Measurements from ENCODE around the gene PAQR4.

Gene PAQR4

DNA sequence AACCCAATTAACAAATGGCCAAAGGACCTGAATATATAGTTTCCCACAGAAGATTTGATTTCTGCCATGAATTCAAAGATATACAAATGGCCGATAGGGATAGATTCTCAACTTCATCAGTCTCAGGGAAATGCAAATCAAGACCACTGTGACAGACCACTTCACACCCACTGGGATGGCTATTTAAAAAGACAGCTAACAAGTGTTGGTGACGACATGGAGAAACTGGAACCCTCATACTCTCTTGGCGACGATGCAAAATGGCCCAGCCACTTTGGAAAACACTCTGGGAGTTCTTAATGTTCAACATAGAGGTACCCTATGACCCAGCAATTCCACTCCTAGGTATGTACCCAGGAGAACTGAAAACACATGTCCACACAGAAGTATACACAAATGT lies 22.5 kb upstream of the PAQR4 start:
- no peak for DNase-seq

DNA sequence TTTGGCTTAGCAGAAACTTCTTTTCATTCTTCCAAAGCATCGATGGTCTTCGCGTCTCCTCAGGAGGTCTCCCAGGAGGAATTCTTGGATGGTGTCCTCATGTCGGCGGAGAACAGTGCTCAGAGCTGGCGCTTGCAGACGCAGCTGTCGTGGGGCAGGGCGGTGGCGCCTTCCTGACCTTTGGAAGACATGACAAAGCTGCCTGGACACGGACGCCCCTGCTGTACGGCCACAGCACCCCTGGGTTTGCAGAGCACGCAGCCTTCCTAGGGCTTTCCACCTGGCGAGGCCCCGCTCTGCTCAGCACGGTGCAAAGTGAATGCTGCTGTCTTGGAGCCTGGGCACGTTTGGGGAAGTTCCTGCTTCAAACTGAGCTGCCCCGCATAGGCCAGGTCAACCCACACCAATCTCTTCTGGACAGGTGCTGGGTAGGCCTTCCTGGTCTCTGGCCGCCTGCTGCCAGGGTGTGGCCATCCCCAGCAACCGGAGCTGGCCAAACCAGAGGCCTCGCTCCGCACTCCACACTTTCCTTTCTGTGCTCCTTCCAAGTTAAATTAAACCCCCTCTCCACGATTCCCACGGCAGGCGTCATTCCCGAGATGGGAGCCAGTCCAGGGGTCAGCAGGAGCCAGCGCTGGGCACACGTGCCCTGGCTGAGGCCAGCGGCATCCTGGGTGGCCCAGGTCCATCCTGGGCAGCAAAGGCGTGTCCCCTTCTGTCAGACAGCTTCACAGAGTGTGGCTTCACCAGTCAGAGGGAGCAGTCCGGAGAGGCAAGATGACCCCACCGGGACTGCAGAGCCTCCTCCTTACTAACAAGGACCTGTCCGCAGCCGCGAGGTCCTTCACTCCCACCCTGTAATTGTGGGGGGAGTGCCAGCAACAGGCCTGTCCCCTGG lies 20.1 kb upstream of the PAQR4 start:
- no peak for DNase-seq

DNA sequence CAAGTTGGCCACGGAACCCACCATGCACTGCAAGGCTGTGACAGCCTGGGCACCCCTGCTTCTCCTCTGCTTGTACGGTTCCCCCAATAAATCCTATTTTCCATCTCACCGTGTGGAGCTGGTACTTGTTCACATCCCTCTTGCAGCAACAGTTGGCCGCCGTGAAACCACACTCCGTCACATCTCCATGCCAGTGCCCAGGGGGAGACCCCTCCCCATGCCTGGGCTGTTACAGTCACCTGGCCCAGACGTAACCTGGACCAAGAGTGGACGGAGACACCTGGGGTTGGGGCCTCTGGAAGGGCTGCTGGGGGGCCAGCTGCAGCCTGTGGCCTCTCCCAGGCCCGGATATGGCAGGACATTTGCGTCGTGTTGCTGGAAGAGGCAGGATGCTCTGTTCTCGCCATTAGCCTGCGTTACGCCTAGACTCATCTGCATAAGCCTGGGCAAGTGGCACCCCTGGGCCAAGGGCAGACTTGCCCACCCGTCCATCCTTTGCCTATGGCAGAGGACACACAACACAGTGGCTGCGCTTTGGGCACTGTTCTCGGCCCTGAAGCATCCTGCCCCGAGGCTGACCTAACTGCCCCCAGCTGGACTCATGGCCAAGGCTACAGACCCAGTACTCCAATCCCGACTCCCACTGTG lies 19.3 kb upstream of the PAQR4 start:
- DNase-seq = no peak

DNA sequence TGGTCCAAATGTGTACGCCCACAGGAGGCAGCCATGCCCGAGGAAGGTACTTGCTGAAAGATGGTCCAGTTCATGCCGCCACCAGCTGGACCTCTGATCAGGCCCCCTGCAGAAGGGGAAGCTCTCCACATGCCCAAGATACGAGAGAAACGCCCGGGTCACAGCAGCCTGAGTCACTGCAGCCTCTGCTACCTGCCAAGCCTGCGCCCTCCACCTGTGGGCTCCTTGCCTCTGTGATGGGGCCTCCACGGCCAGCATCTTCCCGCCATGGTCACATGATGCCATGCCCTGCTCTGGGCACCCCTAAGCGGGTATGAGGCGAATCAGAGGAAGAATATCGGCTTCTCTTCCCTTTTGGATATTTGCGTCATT lies 18.8 kb upstream of the PAQR4 start:
- no peak for DNase-seq

DNA sequence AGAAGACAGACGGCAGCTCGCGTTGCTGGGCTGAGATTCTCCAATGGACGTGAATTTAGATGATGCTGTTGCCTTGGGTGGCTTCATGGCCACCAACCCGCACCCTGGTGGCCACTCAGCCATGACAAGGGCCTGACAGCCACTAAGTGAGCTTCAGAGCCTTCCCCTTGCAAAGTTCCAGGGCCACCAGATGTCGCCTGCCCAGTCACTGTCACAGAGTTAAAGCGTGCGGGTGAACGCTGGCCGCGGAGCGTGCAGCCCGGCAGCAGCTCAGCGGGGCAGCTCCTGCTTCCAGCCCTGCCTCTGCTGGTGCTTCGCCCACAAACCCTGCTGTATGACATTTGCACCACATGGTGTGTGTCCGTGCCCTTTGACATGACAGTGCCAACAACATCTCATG lies 18.4 kb upstream of the PAQR4 start:
- DNase-seq = no peak

DNA sequence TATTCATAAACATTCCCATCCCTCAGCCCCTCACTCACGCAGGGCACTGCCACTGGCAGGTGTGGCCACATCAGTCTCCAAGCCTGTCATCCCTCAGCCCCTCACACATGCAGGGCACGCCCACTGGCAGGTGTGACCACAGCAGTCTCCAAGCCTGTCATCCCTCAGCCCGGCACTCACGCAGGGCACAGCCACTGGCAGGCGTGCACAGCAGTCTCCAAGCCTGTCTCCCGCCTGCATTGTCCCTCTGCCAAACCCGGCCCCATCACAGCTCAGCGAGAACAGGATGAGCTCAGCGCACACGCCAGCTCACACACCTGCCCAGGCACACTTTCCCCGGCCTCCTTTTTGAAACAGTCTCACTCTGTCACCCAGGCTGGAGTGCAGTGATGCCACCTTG lies 16.5 kb upstream of the PAQR4 start:
- no peak for DNase-seq

DNA sequence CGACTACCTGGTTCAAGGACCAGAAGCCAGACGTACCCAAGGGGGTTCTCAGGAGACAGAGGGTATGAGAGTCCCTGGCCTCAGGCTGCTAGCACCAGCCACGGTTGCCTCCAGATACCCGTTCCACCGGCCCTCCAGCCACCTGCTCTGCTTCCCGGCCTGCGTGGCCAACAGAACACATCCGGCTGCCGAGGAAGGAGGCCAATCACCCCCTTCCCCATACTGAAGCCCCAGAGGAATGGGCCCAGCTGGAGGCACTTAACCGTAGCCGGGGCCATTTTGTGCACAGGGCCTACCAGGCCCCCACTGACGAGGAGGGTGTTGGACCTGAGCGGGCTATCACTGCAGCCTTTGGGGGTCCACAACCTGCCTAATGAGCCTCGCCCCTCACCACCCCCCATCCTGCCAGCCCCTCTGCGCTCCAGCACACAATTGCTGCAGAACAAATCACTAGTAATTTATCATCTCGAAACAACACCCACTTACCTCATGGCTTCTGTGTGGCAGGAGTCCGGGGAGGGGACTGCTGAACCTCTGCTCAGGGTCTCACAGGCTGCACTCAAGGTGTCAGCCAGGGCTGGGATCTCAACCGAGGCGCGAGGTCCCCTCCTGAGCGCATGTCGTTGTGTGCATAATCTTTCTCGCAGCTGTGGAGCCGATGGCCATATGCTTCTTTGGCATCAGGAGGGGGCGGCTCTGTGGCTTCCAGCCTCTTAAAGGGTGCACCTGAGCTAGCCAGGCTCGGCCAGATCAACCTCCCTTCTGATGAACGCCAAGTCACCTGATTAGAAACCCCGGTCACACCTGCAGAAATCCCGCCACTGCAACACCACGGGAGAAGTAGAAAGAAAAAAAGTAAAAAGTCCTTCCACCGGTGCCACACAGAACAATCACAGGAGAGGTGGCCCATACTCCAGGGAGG lies 15.2 kb upstream of the PAQR4 start:
- no peak for DNase-seq

DNA sequence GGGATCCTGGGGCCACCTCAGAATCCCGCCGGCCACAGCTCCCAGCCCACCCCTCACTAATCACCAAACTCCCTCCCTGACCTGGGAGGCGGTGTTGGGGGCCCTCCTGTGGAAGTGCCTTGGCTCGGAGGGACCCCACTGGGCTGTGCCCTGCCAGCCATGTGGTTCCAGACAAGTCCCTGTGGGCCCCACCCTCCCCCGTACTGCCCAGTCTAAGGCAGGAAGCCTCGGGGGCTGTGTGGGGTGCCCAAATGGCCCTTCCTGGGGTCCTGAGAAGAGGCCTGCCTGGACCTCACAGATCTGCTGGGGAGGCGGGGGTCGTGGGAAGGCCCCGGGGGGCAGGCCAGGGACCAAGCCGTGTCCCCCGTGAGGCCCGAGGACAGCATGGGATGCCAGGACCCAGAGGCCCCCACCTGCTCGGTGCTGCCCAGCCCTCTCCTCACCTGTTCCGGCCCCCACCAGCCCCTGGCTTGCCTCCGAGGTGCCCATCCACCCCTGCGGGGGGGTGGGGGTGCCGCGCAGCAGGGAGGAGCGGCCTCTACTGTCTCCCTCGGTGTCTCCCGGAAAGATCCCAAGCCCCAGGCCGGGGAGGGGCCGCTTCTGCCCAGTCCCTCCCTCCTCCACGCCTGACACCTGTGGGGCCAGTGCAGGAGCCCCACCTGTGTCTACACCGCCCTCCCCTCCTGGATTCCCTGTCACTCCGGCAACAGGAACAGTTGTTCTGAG lies 14.3 kb upstream of the PAQR4 start:
- no peak for DNase-seq

DNA sequence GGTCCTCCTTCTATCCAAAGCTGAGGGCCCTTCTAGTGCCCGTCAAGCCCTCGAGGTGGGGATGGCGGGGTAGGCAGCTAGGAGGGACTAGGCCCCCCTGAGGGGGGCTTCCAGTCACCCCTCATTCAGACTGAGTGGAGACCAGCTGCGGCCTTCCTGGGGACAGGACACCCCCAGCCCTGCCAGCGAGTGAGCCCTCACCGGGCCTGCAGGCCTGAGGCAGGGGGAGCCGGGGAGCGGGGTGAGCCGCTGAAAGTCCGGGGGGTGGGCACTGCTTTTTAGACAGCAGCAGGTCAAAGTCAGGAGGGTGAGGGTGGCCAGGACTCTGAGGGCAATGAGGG lies 13.7 kb upstream of the PAQR4 start:
- DNase-seq = no peak

DNA sequence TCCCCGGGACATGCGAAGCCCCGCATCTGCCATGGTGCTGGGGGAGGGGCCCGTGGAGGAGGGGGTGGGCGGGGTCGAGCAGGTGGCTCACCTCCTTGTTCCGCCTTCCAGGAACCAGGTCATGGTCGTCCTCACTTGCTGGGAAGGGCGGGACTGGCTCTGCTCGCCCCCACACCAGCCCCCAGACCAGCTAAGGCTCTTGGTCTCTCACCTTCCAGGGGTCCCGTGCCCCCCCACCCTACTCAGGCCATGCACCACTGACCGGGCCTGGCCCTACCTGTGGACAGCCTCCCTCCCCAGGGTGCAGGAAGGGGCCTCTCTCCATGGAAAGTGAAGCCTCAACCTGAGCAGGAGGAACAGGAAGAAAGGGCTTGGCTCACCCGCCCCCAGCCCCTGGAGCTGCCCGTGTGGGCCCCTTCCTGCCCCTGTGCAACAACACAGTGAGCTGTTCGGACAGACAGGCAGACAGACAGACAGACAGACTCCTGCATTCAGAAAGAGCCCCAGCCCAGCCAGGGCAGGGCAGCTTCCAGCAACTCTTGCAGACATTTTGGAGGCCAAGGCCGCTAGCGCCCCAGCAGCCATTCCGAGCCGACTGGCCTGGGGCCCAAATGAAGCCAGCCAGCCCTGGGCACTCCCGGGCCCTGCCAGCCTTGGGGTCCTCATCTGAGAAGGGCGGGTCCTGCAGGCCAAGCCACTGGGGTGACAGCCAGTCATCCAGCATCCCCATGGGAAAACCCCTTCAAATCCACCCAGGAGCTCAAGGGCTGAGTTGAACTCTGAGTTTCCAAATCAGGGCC lies 13.2 kb upstream of the PAQR4 start:
- no peak for DNase-seq

DNA sequence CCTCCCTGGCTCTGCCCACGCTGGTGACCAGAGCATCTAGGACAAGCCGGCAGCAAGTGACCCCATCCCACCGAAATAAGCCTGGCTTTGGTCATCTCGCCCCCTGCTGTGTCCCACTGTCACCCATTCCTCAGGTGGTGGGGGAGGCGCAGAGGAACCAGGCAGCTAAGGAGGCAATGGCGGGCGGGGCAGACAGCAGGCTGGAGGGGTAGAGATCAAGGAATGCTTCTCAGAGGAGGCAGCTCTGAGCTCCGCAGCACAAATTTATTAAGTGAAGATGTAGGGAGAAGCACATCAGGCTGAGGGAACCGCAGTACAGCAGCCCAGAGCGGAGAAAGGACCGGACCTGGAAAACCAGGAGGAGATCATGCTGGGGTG lies 12.6 kb upstream of the PAQR4 start:
- DNase-seq = no peak

DNA sequence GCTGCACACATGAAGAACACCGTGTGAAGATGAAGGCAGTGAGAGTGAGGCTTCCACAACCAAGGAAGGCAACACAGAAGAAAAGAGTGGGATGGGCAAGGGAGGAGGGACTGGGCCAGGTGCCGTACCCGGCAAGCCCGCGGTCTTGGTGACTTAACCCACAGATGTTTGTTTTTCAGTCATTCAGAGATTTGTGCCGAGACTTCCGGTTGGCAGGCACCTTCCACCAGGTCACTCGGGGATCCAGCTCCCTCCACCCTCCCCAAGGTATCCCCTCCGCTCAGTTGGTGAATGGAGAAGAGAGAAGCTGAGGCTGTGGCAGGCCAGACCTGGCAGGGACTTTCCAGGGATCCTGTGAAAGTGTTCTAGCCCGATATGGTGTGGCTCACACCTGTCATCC lies 9.9 kb upstream of the PAQR4 start:
- no peak for DNase-seq

DNA sequence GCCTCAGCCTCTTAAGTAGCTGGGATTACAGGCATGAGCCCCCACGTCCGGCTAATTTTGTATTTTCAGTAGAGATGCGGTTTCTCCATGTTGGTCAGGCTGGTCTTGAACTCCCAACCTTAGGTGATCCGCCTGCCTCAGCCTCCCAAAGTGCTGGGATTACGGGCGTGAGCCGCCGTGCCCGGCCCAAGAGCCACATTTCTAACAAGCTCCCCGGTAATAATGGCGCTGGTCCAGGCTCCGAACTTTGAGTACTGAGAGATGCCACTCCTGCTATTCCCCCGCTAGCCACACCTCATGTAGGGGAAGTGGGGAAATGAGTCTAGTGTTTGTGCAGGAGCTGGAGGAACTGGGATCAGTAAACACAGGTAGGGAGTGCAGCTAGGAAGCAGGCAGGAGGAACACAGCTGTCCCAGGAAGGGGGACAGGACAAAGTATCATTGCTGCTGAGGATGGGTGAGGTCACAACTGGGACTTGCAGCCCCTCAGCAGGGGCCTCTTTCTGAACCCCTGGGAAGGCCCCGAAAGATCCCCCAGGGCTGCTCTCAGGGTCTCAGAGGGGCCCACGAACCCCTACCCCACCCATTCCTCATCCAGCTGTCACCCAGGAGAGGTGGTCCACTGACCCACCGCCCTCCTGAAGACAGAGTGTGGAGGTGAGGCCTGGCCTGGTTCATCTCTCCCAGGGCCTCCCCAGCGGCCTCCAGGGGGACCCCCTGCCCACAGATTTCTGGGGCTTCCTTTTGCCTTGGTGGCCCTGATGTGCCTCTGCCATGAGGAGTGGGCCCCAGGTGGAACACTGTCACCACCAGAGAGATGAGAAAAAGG lies 8.8 kb upstream of the PAQR4 start:
- no peak for DNase-seq

DNA sequence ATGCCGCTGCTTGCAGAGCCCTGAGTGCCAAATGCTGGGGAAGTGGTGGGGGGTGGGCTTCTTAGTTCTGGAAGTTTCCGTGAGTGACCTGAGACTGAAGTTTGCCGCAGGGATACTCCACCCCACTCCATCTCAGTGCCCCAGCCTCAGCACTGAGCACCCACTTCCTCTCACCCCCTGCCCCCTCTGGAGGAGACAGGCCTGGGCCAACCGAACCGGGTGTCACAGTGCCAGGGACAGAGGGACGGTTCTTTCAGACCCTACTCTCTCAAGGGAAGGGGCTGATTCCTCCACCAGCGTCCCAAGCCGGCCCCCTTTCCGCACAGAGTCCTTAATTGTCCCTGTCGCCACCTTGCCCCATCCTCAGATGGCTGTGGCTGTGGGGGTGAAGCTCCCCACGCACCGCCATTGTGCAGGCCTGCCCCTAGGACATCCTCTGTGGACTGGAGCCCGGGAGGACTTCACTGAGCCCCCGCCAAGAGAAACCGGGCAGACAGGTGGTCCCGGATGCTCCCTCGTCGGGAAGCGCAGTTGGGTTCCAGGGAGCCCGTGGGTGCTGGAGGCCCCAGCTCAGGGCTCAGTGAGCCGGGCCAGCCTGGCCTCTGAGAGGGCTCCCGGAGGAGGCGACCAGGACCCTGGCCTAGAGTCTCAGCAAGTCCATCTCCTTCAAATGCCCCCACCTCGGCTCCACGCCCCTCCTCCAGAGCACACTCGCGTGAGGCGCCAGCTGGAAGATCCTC lies 6.6 kb upstream of the PAQR4 start:
- no peak for DNase-seq

DNA sequence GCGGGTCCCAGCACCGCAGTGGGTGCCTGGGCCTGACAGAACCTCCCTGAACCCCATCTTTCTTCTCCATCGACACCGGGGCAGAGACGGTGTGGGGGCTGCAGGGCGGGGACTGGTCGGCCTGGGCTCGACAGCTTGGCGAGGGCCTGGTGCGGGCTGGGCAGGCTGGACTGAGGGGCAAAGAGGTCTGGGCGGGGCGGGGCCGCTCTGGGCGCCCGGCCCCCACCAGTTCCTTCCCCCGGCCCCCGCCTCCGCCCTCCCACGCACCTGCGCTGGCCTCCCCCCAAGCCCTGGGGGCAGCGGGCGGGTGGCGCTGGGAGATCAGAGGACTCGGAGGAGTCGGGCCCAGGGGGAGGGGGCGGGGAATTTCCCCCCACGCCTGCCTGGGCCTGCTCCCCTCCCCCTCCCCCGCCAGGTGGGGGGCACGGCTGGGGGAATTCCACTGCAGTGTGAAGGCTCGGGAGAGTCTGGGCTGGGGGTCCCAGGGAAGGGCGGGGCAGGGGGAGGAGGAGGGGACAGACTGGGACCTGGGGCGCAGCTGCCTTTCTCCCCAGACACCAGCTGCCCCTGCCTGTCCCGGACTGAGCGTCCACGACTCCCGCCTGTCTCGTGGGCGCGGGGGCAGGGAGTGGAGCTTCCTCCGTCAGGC lies 6.0 kb upstream of the PAQR4 start:
- DNase-seq = peak; percentile 58

DNA sequence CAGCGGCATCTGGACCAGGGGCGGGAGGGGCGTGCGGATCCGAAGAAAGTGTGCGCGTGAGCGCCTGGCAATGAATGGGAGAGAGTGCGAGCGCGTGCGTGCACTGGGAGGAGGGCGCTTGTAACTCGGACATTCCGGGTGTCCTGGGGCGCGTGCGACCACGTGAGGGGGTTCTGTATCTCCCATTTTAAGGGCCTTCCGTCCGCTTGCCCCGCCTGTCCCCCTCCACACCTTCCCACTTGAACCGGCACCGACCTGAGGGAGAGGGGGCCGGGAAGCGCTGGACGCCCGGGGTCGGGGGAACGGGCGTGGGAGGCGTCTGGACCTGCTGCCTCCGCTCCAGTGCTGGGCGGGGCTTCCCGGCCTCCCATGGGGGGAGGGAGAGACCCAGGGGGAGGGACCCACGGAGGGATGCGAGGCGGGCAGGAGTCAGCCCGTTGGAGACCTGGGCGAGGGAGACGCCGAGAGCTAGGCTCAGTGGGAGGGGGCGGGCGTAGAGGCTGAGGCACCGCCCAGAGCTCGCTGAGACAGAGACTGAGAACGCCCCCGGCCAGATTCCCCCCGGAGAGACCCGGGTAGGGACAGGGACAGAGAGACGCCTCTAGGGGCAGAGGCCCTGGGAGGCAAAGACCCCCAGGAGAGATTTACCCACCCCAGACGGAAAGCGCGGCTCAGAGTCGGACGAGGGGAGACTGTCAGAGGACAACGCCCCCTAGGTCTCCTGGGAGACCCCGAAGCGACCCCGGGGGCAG lies 5.2 kb upstream of the PAQR4 start, which contains the start of gene KREMEN2:
Gene KREMEN2 (plus strand): TSS at position 553 of the 752 bp plus-strand sequence. CDS start 246 bp downstream, outside the sequence.
- DNase-seq = peak; percentile 31

DNA sequence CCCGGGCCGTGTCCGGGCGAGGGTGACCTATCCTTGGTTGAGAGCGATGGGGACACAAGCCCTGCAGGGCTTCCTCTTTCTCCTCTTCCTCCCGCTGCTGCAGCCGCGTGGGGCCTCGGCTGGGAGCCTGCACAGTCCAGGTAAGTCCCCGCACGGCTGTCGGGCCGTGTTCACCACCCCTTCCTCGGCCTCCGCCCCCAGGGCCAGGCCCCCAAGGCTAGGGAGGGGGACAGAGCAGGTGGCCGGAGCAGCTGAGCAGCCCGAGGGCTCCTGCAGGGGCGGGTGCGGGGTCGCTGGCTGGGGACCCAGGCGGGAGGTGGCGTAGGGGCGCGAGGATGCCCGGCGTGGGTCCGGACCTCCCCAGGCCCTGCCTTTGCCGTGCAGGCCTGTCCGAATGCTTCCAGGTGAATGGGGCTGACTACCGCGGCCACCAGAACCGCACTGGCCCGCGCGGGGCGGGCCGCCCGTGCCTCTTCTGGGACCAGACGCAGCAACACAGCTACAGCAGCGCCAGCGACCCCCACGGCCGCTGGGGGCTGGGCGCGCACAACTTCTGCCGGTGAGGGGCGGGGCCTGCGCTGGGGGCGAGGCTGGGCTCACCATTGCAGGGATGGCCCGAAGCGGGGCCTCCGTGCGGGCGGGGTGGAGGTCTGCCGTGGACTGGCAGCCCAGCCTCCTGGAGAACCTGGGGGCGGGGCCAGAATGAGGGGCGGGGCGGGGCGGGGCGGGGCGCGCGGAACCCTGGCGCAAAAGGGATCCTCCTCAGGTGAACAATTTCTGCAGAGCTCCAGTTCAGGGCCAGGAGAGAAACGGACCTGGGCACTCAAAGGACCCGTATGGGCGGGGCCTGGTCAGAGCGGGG lies 4.4 kb upstream of the PAQR4 start:
- DNase-seq = peak; percentile 72

Measured in CD4-positive, alpha-beta T cell treated with Interleukin-10 for 1 hour (primary cell).